ENCODE results near the gene CDHR5. TPM values are rescaled to one million over a fixed set of nuclear protein-coding genes. Genes with fewer than 3 reads are reported as not detected.
"Not testable (repeated sequence)": the region's sequence is repeated elsewhere in the genome, so short reads cannot be mapped to it uniquely, and the experiment has no call there.

The CDHR5 gene
- total RNA-seq, 4 donors from 2014 or later, result 0.95 to 1.8 TPM; not detected in 2

DNA sequence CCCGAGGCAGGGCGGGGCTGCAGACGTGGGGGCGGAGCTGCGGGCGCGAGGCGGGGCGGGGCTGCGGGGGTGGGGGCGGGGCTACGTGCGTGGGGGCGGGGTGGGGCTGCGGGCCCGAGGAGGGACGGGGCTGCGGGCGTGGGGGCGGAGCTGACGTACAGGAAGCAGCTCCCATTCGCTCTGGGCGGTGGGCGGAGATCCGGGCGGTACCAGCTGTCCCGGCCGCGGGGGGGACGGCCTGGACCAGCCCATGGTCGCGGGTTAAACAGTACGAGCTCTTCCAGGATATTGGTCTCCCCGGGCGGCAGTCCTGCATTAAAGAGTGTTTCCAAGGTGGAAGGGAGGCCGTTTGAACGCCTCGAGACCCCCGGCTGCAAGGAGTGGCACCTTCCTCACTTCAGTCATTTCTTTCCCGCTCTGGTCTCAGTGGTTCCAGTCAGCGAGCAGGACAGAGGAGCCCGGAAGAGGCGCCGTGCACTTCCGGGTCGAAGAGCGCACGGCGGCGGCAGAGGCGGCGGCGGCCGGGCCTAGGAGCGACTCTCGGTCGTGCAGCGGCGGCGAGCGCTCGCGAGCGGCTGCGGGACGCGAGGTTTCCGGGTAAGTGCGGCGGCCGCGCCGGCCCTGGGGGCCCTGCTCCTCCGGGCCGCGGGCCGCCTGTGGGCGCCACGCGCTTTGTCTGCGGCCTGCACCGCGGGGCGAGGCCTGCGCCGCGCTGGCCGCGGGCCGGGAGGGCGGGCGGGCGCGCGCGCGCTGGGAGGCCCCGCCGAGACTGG lies 48.6 kb downstream of the CDHR5 start, which contains the start of gene PHRF1:
Gene PHRF1, plus strand, starts transcription at position 475 of the 773 bp plus-strand sequence. CDS start 5,043 bp downstream, outside the sequence.
- H3K4me3 ChIP-seq, result peak within 1 kb of the TSS; percentile 75 to 99 (median 80)
- H3K27me3 ChIP-seq, result no peaks in the 10 kb centered on the region
- in situ Hi-C loops (cut with MboI; ENCODE audit: low sequenced_read_pairs in 4 of 4) (no loop called here), intact Hi-C loops (cut with DNase I; ENCODE audit: low total_unique reads) (loop anchor here (1.0 to 2.0 kb wide), 4 partner anchors 41 to 119 kb away; partner anchors contain the start of genes DEAF1, HRAS and TMEM80)
- no peaks in the 10 kb centered on the region for H3K9me3 ChIP-seq
- peak within 1 kb of the TSS; percentile 94 to 99 (median 96) for H3K27ac ChIP-seq
- TF ChIP-seq, protein P1, sequence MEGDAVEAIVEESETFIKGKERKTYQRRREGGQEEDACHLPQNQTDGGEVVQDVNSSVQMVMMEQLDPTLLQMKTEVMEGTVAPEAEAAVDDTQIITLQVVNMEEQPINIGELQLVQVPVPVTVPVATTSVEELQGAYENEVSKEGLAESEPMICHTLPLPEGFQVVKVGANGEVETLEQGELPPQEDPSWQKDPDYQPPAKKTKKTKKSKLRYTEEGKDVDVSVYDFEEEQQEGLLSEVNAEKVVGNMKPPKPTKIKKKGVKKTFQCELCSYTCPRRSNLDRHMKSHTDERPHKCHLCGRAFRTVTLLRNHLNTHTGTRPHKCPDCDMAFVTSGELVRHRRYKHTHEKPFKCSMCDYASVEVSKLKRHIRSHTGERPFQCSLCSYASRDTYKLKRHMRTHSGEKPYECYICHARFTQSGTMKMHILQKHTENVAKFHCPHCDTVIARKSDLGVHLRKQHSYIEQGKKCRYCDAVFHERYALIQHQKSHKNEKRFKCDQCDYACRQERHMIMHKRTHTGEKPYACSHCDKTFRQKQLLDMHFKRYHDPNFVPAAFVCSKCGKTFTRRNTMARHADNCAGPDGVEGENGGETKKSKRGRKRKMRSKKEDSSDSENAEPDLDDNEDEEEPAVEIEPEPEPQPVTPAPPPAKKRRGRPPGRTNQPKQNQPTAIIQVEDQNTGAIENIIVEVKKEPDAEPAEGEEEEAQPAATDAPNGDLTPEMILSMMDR (IDR thresholded peaks at IDR 0.05 in 4 of 5, conservative IDR thresholded peaks at IDR 0.05 in 1 of 5), result no peak
- TF ChIP-seq POLR2A (IDR thresholded peaks at IDR 0.05), result peak; percentile 89 to 94
- DNase-seq, result peak; percentile 93 to 95
- no peaks in the 10 kb centered on the region for H3K36me3 ChIP-seq
- H3K4me1 ChIP-seq, result peaks cover 42 to 62% of the 10 kb centered on the region in 2 donors
- peak; percentile 93 to 97 for ATAC-seq

DNA sequence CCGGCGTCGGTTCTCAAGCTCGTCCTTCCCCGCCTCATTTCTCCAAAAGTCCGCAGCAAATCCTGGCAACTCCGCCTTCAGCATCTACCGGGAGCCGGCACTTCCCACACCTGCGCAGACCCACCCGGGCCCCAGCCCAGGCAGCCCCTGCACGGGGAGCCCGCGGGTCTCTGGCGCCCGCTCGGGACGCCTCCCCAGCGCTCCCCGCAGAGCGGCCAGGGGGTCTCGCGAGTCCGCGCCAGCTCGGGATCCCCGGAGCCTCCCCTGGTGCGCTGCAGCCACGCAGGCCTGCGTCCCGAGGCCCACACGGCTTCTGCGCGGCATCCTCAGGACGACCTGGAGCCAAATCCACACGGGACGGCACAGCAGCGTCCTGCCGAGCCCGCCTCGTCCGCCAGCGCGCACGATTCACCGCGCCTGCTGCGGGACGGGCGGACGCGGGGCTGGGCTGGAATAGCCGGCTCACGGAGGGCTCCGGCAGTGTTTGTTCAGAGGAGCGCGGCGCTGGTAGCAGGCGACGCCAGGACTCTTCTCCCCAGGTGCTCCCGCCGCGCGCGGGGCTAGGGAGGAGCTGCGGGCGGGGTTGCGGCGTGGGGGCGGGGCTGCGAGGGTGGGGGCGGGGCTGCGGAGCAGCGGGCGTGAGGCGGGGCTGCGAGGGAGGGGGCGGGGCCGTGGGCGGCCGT lies 49.3 kb downstream of the CDHR5 start:
- peak in 1 of 2 donors; percentile 60 for TF ChIP-seq POLR2A (IDR thresholded peaks at IDR 0.05)
- TF ChIP-seq, protein P1 (IDR thresholded peaks at IDR 0.05 in 4 of 5, conservative IDR thresholded peaks at IDR 0.05 in 1 of 5), result no peak
- peak overlapping the region; percentile 70 to 99 (median 73) for H3K4me3 ChIP-seq
- DNase-seq, result no peak
- intact Hi-C loops (cut with DNase I; ENCODE audit: low total_unique reads) (no loop called here), in situ Hi-C loops (cut with MboI; ENCODE audit: low sequenced_read_pairs in 4 of 4) (no loop called here)
- no peaks in the 10 kb centered on the region for H3K36me3 ChIP-seq
- H3K27ac ChIP-seq, result peak overlapping the region; percentile 80 to 88 (median 82)
- no peaks in the 10 kb centered on the region for H3K27me3 ChIP-seq
- ATAC-seq, result peak; percentile 39 to 49
- peaks cover 36 to 55% of the 10 kb centered on the region in 2 donors for H3K4me1 ChIP-seq
- no peaks in the 10 kb centered on the region for H3K9me3 ChIP-seq

DNA sequence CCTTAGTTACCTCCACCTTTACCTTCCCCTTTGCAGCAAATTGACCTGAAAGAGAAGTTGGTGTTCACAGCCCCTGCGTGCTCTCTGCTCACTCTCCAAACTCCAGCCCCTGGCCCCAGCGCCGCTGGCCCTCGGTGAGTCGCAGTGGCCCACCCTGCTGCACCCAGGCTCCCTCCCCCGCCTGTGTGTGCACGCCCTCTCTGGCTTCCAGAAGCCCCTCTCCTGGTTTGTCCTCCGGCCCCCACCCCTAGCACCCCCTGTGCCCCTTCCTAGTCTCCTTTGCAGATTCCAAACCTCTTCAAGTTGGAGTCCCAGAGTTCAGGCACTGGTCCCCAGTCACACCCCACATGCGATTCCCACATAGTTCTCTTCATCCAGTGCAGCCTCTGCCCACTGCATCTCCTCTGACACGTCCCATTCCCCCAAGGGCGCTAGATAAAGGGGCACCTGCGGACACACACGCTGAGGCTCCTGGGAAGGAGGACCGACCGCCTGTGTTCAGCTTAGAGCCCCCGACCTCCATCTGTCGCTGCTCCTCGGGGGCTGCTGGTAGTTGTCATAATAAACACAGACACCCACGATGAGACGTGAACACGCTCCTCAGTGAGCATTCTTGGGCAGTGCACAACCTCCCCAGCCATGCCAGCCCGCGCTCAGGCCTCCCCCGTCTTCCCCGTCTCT lies 50.0 kb downstream of the CDHR5 start:
- in situ Hi-C loops (cut with MboI; ENCODE audit: low sequenced_read_pairs in 4 of 4) (loop anchor here (25.0 kb wide), 2 partner anchors 138 to 163 kb away; partner anchors contain the start of genes EPS8L2 (in 3 of the 4) and TALDO1 (in 1 of the 4)), intact Hi-C loops (cut with DNase I; ENCODE audit: low total_unique reads) (no loop called here)
- ATAC-seq, result peak in 1 of 2 donors; percentile 1
- TF ChIP-seq POLR2A (IDR thresholded peaks at IDR 0.05), result no peak
- TF ChIP-seq, protein P1 (IDR thresholded peaks at IDR 0.05 in 4 of 5, conservative IDR thresholded peaks at IDR 0.05 in 1 of 5), result no peak
- Histone ChIP-seq H3K4me1 (peaks cover 30 to 48% of the 10 kb centered on the region in 2 donors), H3K4me3 (peak overlapping the region; percentile 70 to 99 (median 73)), H3K27me3 (no peaks in the 10 kb centered on the region), H3K36me3 (no peaks in the 10 kb centered on the region), H3K27ac (peak overlapping the region in 3 of 4 donors; percentile 80 to 88 (median 82)), H3K9me3 (no peaks in the 10 kb centered on the region)
- DNase-seq, result no peak

DNA sequence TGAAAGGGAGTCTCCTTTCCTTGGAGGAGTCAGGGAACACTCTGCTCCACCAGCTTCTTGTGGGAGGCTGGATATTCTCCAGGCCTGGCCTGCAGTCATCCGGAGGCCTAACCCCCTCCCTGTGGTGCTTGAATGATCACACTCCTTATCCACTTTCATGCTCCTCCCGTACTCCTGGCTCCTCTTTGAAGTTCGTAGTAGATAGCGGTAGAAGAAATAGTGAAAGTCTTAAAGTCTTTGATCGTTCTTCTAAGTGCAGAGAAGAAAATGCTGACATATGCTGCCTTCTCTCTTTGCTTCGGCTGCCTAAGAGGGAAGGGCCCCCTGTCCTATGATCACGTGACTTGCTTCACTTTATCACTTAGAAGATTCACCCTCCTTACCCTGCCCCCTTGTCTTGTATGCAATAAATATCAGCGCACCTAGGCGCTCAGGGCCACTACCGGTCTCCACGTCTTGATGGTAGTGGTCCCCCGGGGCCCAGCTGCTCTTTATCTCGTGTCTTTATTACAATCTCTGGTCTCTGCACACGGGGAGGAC lies 50.7 kb downstream of the CDHR5 start:
- ATAC-seq; H3K36me3 ChIP-seq; intact Hi-C loops (cut with DNase I; ENCODE audit: low total_unique reads); H3K9me3 ChIP-seq; H3K27me3 ChIP-seq; DNase-seq: not testable (repeated sequence)
- Histone ChIP-seq H3K4me1 (peaks cover 31 to 46% of the 10 kb centered on the region in 2 donors), H3K4me3 (peak overlapping the region in 2 of 4 donors; percentile 73 to 99), H3K27ac (peak overlapping the region; percentile 10 to 82 (median 34))
- in situ Hi-C loops (cut with MboI; ENCODE audit: low sequenced_read_pairs in 4 of 4), result loop anchor here (25.0 kb wide), 2 partner anchors 138 to 163 kb away; partner anchors contain the start of genes EPS8L2 (in 3 of the 4) and TALDO1 (in 1 of the 4)

Data from gastrocnemius medialis (tissue), 4 donors.